DND-41 (cell line): ENCODE results near the gene UBAP2.

Source experiments
- ATAC-seq: fragments of 200-7000 bp; cut with Tn5 transposase; 3 replicates; pipeline ENCODE4 v1.9.1; 2021; ENCODE audit warnings: low read depth; ENCODE audit not compliant: insufficient read depth
- DNase-seq: peaks from one replicate; pipeline ENCODE4 v3.0.0-alpha.2; 2020
- H2AFZ ChIP-seq: 2 replicates; pipeline ENCODE4 v1.6.0; 2012; ENCODE audit warnings: low read depth, low read length
- H3K27ac ChIP-seq: 2 replicates; pipeline ENCODE4 v1.5.1; 2012; ENCODE audit warnings: low read length, inconsistent platforms
- H3K27me3 ChIP-seq: fragments of 200-600 bp; sonication (generic); 2 replicates; pipeline ENCODE4 v1.6.0; 2012; ENCODE audit warnings: low read length, mild to moderate bottlenecking, inconsistent platforms; ENCODE audit not compliant: insufficient read depth, poor library complexity
- H3K36me3 ChIP-seq: 2 replicates; pipeline ENCODE4 v1.5.1; 2012; ENCODE audit warnings: low read length, inconsistent platforms; ENCODE audit not compliant: insufficient read depth
- H3K4me1 ChIP-seq: 2 replicates; pipeline ENCODE4 v1.5.1; 2012; ENCODE audit warnings: mild to moderate bottlenecking, low read length; ENCODE audit not compliant: insufficient read depth
- H3K4me2 ChIP-seq: 2 replicates; pipeline ENCODE4 v1.6.0; 2012; ENCODE audit warnings: mild to moderate bottlenecking, moderate library complexity, low read length, inconsistent platforms; ENCODE audit not compliant: insufficient read depth
- H3K4me3 ChIP-seq, 2 experiments: fragments of 200-600 bp in 1 of 2; shearing (Covaris generic) in 1 of 2; 2 replicates each; pipeline ENCODE4 v1.5.1; 2012 to 2016; ENCODE audit warnings: inconsistent platforms in 2 of 2, low read length in 2 of 2, mild to moderate bottlenecking in 2 of 2, low read depth in 1 of 2, moderate library complexity in 1 of 2
- H3K79me2 ChIP-seq: 2 replicates; pipeline ENCODE4 v1.6.0; 2012; ENCODE audit warnings: low read length, inconsistent platforms; ENCODE audit not compliant: insufficient read depth
- H3K9ac ChIP-seq: 2 replicates; pipeline ENCODE4 v1.6.0; 2012; ENCODE audit warnings: low read depth, mild to moderate bottlenecking, inconsistent platforms, low read length, moderate library complexity
- H3K9me3 ChIP-seq: 2 replicates; pipeline ENCODE4 v1.5.1; 2012; ENCODE audit warnings: low read length, moderate library complexity, mild to moderate bottlenecking, inconsistent platforms; ENCODE audit not compliant: insufficient read depth, severe bottlenecking
- H4K20me1 ChIP-seq: 2 replicates; pipeline ENCODE4 v1.6.0; 2012; ENCODE audit warnings: low read length; ENCODE audit not compliant: insufficient read depth
- EZH2 ChIP-seq: IDR thresholded peaks from 3 replicates; pipeline ENCODE4 v1.6.1; 2012; ENCODE audit warnings: borderline replicate concordance, low read depth, mild to moderate bottlenecking, moderate library complexity, low read length, inconsistent platforms; ENCODE audit not compliant: severe bottlenecking
- TF ChIP-seq, protein P1 (sequence below): IDR thresholded peaks from 2 replicates; pipeline ENCODE4 v1.5.1; 2012; ENCODE audit warnings: borderline replicate concordance, low read length, moderate library complexity, mild to moderate bottlenecking; ENCODE audit not compliant: poor library complexity, severe bottlenecking; ENCODE audit errors: extremely low read depth

The UBAP2 gene

DNA sequence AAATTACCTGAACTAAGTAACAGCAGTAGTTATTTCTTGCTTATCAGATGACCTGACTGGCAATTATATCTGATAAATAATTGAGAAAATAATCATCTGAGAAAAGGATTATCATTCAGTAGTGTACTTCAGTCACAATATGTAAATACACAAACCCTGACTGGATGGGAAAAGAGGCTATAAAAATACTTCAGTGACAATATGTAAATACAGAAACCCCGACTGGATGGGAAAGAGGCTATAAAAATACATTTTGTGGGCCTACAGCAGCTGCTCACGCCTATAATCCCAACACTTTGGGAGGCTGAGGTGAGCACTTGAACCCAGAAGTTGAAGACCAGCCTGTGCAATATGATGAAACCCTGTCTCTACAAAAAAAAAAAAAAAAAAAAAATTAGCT, 11.1 kb downstream of the UBAP2 start:
- ATAC-seq, result no peak
- no peak for TF ChIP-seq EZH2
- TF ChIP-seq, protein P1, sequence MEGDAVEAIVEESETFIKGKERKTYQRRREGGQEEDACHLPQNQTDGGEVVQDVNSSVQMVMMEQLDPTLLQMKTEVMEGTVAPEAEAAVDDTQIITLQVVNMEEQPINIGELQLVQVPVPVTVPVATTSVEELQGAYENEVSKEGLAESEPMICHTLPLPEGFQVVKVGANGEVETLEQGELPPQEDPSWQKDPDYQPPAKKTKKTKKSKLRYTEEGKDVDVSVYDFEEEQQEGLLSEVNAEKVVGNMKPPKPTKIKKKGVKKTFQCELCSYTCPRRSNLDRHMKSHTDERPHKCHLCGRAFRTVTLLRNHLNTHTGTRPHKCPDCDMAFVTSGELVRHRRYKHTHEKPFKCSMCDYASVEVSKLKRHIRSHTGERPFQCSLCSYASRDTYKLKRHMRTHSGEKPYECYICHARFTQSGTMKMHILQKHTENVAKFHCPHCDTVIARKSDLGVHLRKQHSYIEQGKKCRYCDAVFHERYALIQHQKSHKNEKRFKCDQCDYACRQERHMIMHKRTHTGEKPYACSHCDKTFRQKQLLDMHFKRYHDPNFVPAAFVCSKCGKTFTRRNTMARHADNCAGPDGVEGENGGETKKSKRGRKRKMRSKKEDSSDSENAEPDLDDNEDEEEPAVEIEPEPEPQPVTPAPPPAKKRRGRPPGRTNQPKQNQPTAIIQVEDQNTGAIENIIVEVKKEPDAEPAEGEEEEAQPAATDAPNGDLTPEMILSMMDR, result no peak
- H3K4me1 ChIP-seq, result no peaks in the 10 kb centered on the region
- peaks cover 83% of the 10 kb centered on the region for H3K79me2 ChIP-seq
- no peak overlapping the region for H3K4me3 ChIP-seq
- no peaks in the 10 kb centered on the region for H3K9me3 ChIP-seq
- no peak overlapping the region for H2AFZ ChIP-seq
- H4K20me1 ChIP-seq, result peaks cover 21% of the 10 kb centered on the region; the same call in 1 of the 2 replicates
- peaks cover 11% of the 10 kb centered on the region; the same call in 1 of the 2 replicates for H3K36me3 ChIP-seq
- no peak overlapping the region for H3K27ac ChIP-seq
- no peak for DNase-seq
- no peaks in the 10 kb centered on the region for H3K27me3 ChIP-seq
- no peak overlapping the region for H3K4me2 ChIP-seq
- no peak overlapping the region for H3K9ac ChIP-seq

DNA sequence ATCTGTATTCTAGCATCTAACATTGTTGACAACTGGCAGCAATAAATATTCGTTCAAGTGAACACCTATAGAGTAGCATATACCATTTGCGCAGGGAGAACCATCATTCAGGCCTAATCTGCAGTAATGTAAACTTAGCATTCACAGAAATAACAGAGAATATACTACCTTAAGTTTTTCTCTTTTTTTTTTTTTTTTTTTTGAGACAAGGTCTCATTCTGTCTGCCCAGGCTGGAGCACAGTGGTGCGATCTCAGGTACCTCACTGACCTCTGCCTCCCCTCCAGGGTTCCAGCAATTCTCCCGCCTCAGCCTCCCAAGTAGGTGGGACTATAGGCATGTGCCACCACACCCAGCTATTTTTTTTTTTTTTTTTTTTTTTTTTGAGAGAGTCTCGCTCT, 12.1 kb downstream of the UBAP2 start:
- H3K4me1 ChIP-seq, result no peaks in the 10 kb centered on the region
- H2AFZ ChIP-seq, result no peak overlapping the region
- ATAC-seq (no peak), DNase-seq (no peak)
- no peak overlapping the region for H3K4me3 ChIP-seq
- no peak overlapping the region for H3K4me2 ChIP-seq
- peaks cover 16% of the 10 kb centered on the region; the same call in 1 of the 2 replicates for H3K36me3 ChIP-seq
- peaks cover 30% of the 10 kb centered on the region; the same call in 1 of the 2 replicates for H4K20me1 ChIP-seq
- no peak overlapping the region for H3K9ac ChIP-seq
- H3K79me2 ChIP-seq, result peaks cover 83% of the 10 kb centered on the region
- no peaks in the 10 kb centered on the region for H3K27me3 ChIP-seq
- no peak overlapping the region for H3K27ac ChIP-seq
- TF ChIP-seq EZH2, result no peak
- TF ChIP-seq, protein P1, result no peak
- H3K9me3 ChIP-seq, result no peaks in the 10 kb centered on the region

- Histone ChIP-seq H3K27ac (no peak overlapping the region), H3K36me3 (peaks cover 16% of the 10 kb centered on the region; the same call in 1 of the 2 replicates), H3K9ac (no peak overlapping the region), H3K4me2 (no peak overlapping the region), H3K4me3 (no peak overlapping the region), H3K4me1 (no peaks in the 10 kb centered on the region), H3K79me2 (peaks cover 85% of the 10 kb centered on the region), H3K9me3 (no peaks in the 10 kb centered on the region), H3K27me3 (no peaks in the 10 kb centered on the region), H2AFZ (no peak overlapping the region), H4K20me1 (peaks cover 38% of the 10 kb centered on the region; the same call in 1 of the 2 replicates)
- ATAC-seq (no peak), DNase-seq (no peak)
- TF ChIP-seq, protein P1, result no peak
- TF ChIP-seq EZH2, result no peak
Observed at GRCh38 chr9:34035656-34036055, 13.0 kb downstream of the UBAP2 start.

DNA sequence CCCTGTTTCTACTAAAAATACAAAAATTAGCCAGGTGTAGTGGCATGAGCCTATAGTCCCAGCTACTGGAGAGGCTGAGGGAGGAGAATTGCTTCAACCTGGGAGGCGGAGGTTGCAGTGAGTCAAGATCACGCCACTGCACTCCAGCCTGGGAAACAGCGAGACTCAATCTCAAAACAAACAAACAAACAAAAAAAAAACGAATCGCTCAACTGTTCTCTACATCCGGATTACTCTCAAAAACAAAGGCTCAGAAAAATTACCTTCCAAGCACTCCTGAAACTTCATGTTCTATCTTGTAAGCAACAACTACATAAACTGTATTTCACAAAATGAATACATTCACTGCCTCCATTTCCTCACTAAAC, 14.0 kb downstream of the UBAP2 start:
- no peak for TF ChIP-seq EZH2
- TF ChIP-seq, protein P1, result no peak
- no peak overlapping the region for H3K4me3 ChIP-seq
- ATAC-seq, result no peak
- no peak for DNase-seq
- no peak overlapping the region for H3K9ac ChIP-seq
- H3K4me1 ChIP-seq, result no peaks in the 10 kb centered on the region
- H3K9me3 ChIP-seq, result no peaks in the 10 kb centered on the region
- no peaks in the 10 kb centered on the region for H3K27me3 ChIP-seq
- no peak overlapping the region for H2AFZ ChIP-seq
- no peak overlapping the region for H3K27ac ChIP-seq
- H3K79me2 ChIP-seq, result peaks cover 83% of the 10 kb centered on the region
- H4K20me1 ChIP-seq, result peaks cover 38% of the 10 kb centered on the region; the same call in 1 of the 2 replicates
- H3K4me2 ChIP-seq, result no peak overlapping the region
- peaks cover 10% of the 10 kb centered on the region; the same call in 1 of the 2 replicates for H3K36me3 ChIP-seq
